Natural killer cell (primary cell): ENCODE measurements around the gene GJB4. TPM values are rescaled to one million over a fixed set of nuclear protein-coding genes. Genes with fewer than 3 reads are reported as not detected.

ENCODE experiments used
- ATAC-seq, 3 donors: fragments of 150-1000 bp in 2 of 3; fragments of 200-7000 bp in 1 of 3; cut with Tn5 transposase; 1 replicate in 1 of 3; 2 replicates in 2 of 3; pipeline ENCODE4 v1.10.0; 2021; ENCODE audit warnings: mild to moderate bottlenecking in 2 of 3, moderate library complexity in 2 of 3
- DNase-seq, 2 donors: peaks; one replicate each; pipeline versions ENCODE4 v3.0.0 to v3.0.0-alpha.2; 2013 to 2021; ENCODE audit warnings: mixed read lengths in 1 of 2
- H3K27ac ChIP-seq: one replicate; pipeline ENCODE4 v1.5.1; 2013; ENCODE audit warnings: mild to moderate bottlenecking, low read length
- H3K27me3 ChIP-seq: one replicate; pipeline ENCODE4 v1.6.1; 2013; ENCODE audit warnings: low read length; ENCODE audit not compliant: control insufficient read depth, insufficient read depth
- H3K36me3 ChIP-seq: one replicate; pipeline ENCODE4 v1.6.1; 2013; ENCODE audit warnings: low read length; ENCODE audit not compliant: control insufficient read depth, insufficient read depth
- H3K4me1 ChIP-seq: one replicate; pipeline ENCODE4 v1.6.1; 2013; ENCODE audit warnings: low read length; ENCODE audit not compliant: control insufficient read depth, insufficient read depth
- H3K4me3 ChIP-seq: one replicate; pipeline ENCODE4 v1.5.1; 2013; ENCODE audit warnings: low read length
- H3K9me3 ChIP-seq: one replicate; pipeline ENCODE4 v1.6.1; 2013; ENCODE audit warnings: low read length; ENCODE audit not compliant: control insufficient read depth, insufficient read depth
- H3K27ac Mint-ChIP-seq, 2 donors: one replicate each; pipeline ENCODE4 v1.8.0; 2022; ENCODE audit warnings: mild to moderate bottlenecking in 2 of 2, mixed read lengths in 2 of 2, moderate library complexity in 1 of 2
- H3K27me3 Mint-ChIP-seq, 2 donors: one replicate each; pipeline ENCODE4 v1.8.0; 2022; ENCODE audit warnings: low read depth in 2 of 2, mixed read lengths in 2 of 2
- H3K36me3 Mint-ChIP-seq: one replicate; pipeline ENCODE4 v1.8.0; 2022; ENCODE audit warnings: mixed read lengths
- H3K4me1 Mint-ChIP-seq, 2 donors: one replicate each; pipeline ENCODE4 v1.8.0; 2022; ENCODE audit warnings: mixed read lengths in 2 of 2
- H3K4me3 Mint-ChIP-seq: one replicate; pipeline ENCODE4 v1.8.0; 2022; ENCODE audit warnings: mild to moderate bottlenecking, moderate library complexity, mixed read lengths
- H3K9me3 Mint-ChIP-seq, 2 donors: one replicate each; pipeline ENCODE4 v1.8.0; 2022; ENCODE audit warnings: mixed read lengths in 2 of 2
- CTCF ChIP-seq: fragments of 200-600 bp; IDR thresholded peaks from one replicate; pipeline ENCODE4 v1.8.0; 2022; ENCODE audit warnings: antibody characterized with exemption
- WGBS: methylation state at CpG from one replicate; pipeline ENCODE4 v1.1.7; 2013; ENCODE audit warnings: missing lambda C conversion rate; ENCODE audit not compliant: insufficient coverage; 5-methylcytosine and 5-hydroxymethylcytosine counted together
- intact Hi-C: fragments of 100-400 bp; cut with micrococcal nuclease; formaldehyde crosslinking; loops from one replicate; pipeline ENCODE4 v1.14.2; 2022
- total RNA-seq, 4 donors: library from RNA; stranded (reverse); fragments of 120-200 nt in 1 of 4; gene quantifications; one replicate each; pipeline versions ENCODE4 v1.2.3 to v1.2.4, GENCODE V29; 2013 to 2022

Gene GJB4
- total RNA-seq, 3 donors from 2014 or later (not counting 1 experiment from before 2014, with no cell fraction given), result not detected

- no peaks in the 10 kb centered on the region for H3K36me3 Mint-ChIP-seq
- H3K27ac Mint-ChIP-seq, result no peak overlapping the region
- H3K36me3 ChIP-seq, result no peaks in the 10 kb centered on the region
- H3K4me1 Mint-ChIP-seq, result peaks cover 4 to 8% of the 10 kb centered on the region in 2 donors
- no peaks in the 10 kb centered on the region for H3K27me3 ChIP-seq
- H3K4me1 ChIP-seq, result peaks cover 3% of the 10 kb centered on the region
- intact Hi-C loops, result no loop called here
- H3K4me3 ChIP-seq, result no peak overlapping the region
- DNase-seq, result no peak
- no peak overlapping the region for H3K27ac ChIP-seq
- no peaks in the 10 kb centered on the region for H3K9me3 Mint-ChIP-seq
- no peak for TF ChIP-seq CTCF
- ATAC-seq, result no peak
- no peak overlapping the region for H3K4me3 Mint-ChIP-seq
- 90% methylated on average over 4 of the region's 4 CpGs for WGBS
- H3K27me3 Mint-ChIP-seq, result peaks cover 0 to 8% of the 10 kb centered on the region in 2 donors
- no peaks in the 10 kb centered on the region for H3K9me3 ChIP-seq
Observed at GRCh38 chr1:34746101-34746500, 13.4 kb upstream of the GJB4 start.

GRCh38 chr1:34746785-34747637 is 12.5 kb upstream of the GJB4 start:
- Mint-ChIP-seq H3K27me3 (peaks cover 0 to 8% of the 10 kb centered on the region in 2 donors), H3K9me3 (no peaks in the 10 kb centered on the region), H3K27ac (no peak overlapping the region), H3K4me1 (peaks cover 4 to 8% of the 10 kb centered on the region in 2 donors), H3K4me3 (no peak overlapping the region), H3K36me3 (no peaks in the 10 kb centered on the region)
- WGBS, result 83% methylated on average over 15 of the region's 18 CpGs
- no peaks in the 10 kb centered on the region for H3K9me3 ChIP-seq
- H3K27ac ChIP-seq, result no peak overlapping the region
- H3K4me1 ChIP-seq, result peaks cover 3% of the 10 kb centered on the region
- H3K27me3 ChIP-seq, result no peaks in the 10 kb centered on the region
- intact Hi-C loops, result no loop called here
- no peak for TF ChIP-seq CTCF
- H3K36me3 ChIP-seq, result no peaks in the 10 kb centered on the region
- no peak for DNase-seq
- H3K4me3 ChIP-seq, result no peak overlapping the region
- no peak for ATAC-seq

GRCh38 chr1:34747638-34747941 is 11.9 kb upstream of the GJB4 start:
- no peaks in the 10 kb centered on the region for H3K9me3 Mint-ChIP-seq

More at GRCh38 chr1:34747638-34747941, 11.9 kb upstream of the GJB4 start:
- Histone ChIP-seq H3K9me3 (no peaks in the 10 kb centered on the region), H3K4me1 (peaks cover under 1% of the 10 kb centered on the region), H3K4me3 (no peak overlapping the region), H3K36me3 (no peaks in the 10 kb centered on the region), H3K27ac (no peak overlapping the region), H3K27me3 (no peaks in the 10 kb centered on the region)
- no peak overlapping the region for H3K4me3 Mint-ChIP-seq
- intact Hi-C loops, result no loop called here
- ATAC-seq (no peak), DNase-seq (no peak)
- no peaks in the 10 kb centered on the region for H3K36me3 Mint-ChIP-seq
- no peak for TF ChIP-seq CTCF
- peaks cover 0 to 8% of the 10 kb centered on the region in 2 donors for H3K27me3 Mint-ChIP-seq
- H3K4me1 Mint-ChIP-seq, result peaks cover under 1 to 4% of the 10 kb centered on the region in 2 donors
- H3K27ac Mint-ChIP-seq, result no peak overlapping the region
- 81% methylated on average over 6 of the region's 6 CpGs for WGBS
